Measurements from ENCODE around the gene SPOCK1.
"Not testable (repeated sequence)": the region's sequence is repeated elsewhere in the genome, so short reads cannot be mapped to it uniquely, and the experiment has no call there.

The SPOCK1 gene

DNA sequence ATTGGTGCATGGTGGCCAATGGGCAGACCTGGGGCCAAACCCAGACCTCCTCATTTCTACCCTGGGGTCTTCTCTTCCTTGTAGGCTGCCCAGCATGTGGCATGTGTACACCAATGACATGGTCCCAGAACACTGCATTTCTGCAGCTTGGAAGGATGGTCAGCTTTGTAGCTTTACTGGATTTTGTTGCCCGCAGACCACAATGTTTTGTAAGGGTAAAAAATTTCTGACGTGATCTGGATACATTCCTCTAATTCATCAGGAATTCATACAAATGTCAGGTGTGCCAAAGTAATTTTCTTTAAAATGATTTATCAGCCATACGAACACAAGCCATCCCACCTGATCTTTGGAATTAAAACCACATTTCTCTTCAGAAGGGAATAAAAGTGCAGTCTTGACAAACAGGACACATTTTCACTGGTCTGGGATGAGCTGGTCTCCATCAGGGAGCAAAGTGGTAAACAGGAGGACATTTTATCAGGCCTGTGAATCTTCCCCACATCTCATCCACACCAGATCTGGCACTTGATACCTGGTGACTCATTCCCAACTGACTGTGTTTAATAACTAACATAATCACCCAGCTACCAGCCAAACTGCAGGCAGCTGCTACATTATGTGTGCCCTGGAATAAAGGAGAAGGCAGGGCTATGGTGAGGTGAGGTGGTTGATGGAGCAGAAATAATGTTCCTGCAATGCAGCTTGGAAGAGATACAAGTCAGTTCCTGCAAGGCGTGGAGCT lies 103.9 kb downstream of the SPOCK1 start:
- peak; percentile 54 for DNase-seq (ENCODE audit: low read depth)

DNA sequence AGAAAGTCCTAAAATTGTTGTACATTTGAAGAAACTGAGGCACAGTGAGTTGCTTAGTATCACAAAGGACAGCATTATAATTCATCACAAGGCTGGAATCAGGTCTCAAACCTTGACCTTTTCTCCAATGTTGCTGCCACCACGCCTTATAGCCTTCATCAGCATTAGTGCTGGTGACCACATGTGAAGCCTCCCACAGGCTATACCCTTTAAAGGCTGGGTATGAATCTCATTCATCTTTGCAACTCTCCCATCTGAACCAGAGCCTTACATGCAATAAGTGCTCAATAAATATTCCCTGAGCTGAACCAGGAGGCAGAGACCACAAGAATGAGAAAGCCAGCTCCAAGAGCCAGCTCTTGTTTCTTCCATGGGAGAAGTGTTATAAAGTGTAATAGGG lies 104.7 kb downstream of the SPOCK1 start:
- DNase-seq (ENCODE audit: low read depth): no peak

- peak; percentile 16 for DNase-seq (ENCODE audit: low read depth)
These were observed 105.7 kb downstream of the SPOCK1 start for GRCh38 chr5:137393196-137393993.

GRCh38 chr5:137392261-137392660 lies 106.9 kb downstream of the SPOCK1 start:
- no peak for DNase-seq (ENCODE audit: low read depth)

GRCh38 chr5:137391044-137391443 lies 108.1 kb downstream of the SPOCK1 start:
- DNase-seq (ENCODE audit: low read depth): not testable (repeated sequence)

- DNase-seq (ENCODE audit: low read depth): no peak
These were observed 110.1 kb downstream of the SPOCK1 start for GRCh38 chr5:137389042-137389441.

DNA sequence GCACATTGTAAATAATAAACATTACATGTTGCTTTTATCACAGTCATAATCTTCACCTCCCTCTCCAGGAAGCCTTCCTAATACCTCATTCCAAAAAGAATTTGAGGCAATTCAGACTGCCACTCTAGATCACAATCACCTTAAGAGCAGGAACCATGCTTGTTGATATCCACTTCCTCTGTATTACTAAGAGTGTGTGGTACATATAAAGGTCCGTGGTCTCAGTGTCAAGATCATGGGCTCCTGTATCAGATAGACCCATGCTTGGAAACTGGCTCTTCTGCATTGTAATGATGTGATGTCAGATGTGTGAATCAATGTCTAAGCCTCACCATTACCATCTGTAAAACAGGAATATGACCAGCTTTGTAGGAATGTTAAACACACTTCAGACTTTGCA lies 114.1 kb downstream of the SPOCK1 start:
- no peak for DNase-seq (ENCODE audit: low read depth)

GRCh38 chr5:137383909-137384308 lies 115.2 kb downstream of the SPOCK1 start:
- no peak for DNase-seq (ENCODE audit: low read depth)

DNA sequence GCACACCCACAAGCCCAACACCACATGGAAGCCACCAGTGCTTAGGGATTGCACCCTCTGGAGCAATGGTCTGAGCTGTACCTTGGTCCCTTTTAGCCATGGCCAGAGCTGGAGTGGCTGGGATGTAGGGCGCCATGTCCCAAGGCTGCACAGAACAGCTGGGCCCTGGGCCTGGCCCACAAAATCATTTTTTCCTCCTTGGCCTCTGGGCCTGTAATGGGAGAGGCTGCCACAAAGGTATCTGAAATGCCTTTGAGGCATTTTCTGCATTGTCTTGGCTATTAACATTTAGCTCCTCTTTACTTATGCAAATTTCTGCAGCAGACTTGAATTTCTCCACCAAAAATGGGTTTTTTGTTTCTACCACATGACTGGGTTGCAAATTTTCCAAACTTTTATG lies 117.6 kb downstream of the SPOCK1 start:
- no peak for DNase-seq (ENCODE audit: low read depth)

DNA sequence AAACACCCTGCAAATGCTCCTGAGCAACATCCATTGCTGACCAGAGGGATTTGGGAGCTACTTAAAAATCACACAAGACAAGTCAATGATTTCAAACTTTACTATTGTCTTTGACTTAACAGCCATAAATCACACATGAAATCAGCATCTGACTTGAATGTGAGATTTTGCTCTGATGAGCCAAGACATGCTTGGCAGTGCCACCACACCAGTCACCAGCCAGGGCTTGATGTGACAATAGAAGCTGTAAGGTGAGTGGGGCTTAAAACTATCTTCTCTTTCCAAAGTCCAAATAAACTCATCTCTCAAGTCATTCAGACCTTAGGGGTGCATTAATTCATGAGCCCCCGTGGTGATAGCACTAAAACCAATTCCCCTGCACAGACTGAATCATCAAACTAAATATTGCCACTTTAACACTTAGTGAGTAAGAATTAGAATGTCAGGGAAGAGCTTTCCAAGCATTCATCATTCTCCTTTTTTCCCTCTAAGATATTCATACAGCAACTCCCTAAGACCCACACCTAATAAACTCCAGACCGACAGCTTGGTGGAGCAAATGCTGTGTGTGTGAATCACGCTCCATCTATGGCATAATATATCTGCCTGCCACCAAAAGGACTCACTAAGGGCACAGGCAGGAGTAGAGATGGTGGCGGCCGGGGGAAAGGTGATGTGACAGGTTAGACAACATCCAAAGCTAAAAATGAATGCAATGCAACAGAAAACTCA lies 119.4 kb downstream of the SPOCK1 start:
- DNase-seq (ENCODE audit: low read depth): no peak

- no peak for DNase-seq (ENCODE audit: low read depth)
These were observed 123.2 kb downstream of the SPOCK1 start for GRCh38 chr5:137375741-137376526.

DNA sequence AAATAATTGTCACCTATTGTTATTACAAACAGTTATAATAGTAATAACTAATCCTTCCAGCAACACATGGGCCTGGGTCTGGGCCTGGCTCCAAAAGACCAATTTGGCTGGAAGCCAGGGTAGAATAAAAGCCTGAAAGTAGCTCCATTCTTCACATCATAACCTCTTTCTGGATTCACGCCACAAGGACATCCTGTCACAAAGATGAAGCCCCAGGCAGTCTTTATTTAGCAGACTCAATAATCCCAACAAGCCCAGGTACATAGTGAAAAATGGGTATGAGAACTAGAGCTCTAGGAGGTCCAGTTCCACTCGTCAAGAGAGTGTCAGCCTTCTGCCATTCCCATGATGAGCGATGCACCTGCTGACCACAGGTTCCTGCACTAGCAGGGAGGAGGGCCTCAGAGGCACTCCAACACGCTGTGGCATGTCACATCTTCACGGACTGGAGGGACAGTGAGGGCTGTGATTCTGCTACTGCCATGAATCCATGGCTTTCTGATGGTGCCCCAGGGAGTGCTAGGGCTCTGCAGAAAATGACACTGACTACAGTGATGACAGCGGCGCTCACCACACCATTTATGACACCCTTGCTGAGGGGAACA lies 124.9 kb downstream of the SPOCK1 start:
- DNase-seq (ENCODE audit: low read depth): no peak

DNA sequence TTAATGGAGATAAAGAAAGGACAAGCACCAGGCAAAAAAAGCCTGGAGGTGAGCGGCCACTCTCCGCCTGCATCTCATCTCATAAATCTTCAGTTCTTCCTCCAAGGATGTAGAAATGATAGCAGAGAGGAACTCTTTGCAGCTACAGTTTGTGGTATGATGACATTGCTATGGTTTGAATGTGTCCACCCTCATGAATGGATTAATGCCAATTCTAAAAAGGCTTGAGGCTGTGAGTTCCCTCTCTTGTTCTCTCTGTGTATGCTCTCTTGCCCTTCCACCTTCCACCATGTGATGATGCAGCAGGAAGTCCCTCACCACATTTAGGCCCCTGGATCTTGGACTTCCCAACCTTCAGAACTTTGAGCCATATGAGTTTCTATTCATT lies 126.4 kb downstream of the SPOCK1 start:
- peak; percentile 62 for DNase-seq (ENCODE audit: low read depth)

DNA sequence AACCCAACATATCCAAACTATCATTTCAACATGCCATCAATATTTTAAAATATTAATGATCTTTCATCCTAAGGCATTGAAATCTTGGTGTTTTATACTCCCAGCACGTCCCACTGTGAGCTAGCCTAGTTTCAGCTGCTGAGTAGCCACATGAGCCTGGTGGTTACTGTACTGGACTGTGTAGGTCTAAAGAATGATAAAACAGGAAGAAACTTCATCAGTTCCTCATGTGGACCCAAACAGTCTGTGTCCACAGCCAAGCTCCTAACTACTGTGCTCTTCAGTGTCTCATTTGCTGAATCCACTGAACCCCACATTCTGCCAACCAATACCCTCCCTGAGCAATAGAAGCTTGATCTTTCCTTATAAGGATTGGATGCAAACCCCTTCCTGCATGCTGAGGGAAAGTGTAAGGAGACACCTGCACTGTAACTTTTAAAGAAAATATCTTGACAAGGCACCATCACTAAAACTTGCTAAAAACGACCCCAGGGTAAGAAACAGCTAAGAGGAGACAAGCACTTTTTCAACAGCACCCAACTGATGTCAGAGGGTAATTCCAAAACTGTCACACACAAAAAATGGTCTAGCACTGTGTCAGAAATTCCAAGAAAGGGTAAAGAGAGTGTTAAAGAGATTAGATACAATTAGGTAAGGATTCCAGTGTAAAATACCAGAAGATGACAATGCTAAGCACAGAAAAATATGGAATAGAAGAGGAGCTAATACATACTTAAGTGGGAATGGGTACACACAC lies 126.9 kb downstream of the SPOCK1 start:
- no peak for DNase-seq (ENCODE audit: low read depth)

- peak; percentile 81 for DNase-seq (ENCODE audit: low read depth)
These were observed 128.7 kb downstream of the SPOCK1 start for GRCh38 chr5:137370096-137371071.

DNA sequence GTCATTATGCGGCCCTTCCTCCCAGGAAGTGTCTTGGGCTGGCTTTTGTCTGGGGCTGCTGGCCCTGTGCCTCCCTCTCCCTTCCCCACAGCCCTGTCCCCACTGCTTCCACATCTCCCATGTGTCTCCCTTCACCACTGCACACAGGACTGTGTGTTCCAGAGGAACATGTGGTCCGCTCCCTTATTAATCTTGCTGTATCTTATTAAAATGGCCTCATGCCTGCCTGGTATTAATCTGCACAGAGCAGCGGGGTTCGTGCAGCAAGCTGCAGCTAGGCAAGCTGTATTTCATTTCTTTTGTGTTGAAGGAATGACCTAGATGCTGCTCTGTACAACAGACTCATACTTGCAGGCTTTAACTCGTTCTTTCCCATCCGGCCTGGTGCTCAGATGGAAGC lies 130.5 kb downstream of the SPOCK1 start:
- DNase-seq (ENCODE audit: low read depth): no peak

DNA sequence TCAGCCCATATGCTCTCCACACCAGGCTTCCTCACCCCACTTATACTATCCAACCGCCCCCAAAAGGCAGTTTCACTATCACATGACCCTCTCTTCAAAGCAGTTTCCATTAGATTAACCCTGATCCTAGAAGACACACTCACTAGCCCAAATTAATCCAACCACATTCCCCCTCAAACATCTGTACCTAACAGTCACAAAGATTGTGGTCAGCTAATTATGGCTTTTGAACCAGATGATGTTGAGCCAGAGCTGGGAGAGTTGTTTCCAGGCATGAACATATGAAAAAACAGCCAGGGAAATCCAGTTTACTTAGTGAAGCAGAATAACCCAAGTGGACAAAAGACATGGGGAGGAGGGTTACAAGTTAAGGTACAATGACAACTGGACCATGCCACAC lies 131.2 kb downstream of the SPOCK1 start:
- DNase-seq (ENCODE audit: low read depth): no peak

- DNase-seq (ENCODE audit: low read depth): no peak
These were observed 132.6 kb downstream of the SPOCK1 start for GRCh38 chr5:137366526-137366925.

- peak; percentile 24 for DNase-seq (ENCODE audit: low read depth)
These were observed 133.8 kb downstream of the SPOCK1 start for GRCh38 chr5:137365126-137365865.

Data from ELR (cell line).